Liver (tissue), 3 donors: ENCODE results near the gene P2RY4.

Experiments used
- ATF3 ChIP-seq: IDR thresholded peaks from 2 replicates; pipeline ENCODE4 v1.6.1; 2016; ENCODE audit warnings: antibody characterized with exemption
- CTCF ChIP-seq: fragments of 150-350 bp; IDR thresholded peaks from 2 replicates; pipeline ENCODE4 v1.5.1; 2017; ENCODE audit warnings: improper control_type of control experiment, low read depth, low read length; ENCODE audit not compliant: missing input control
- JUND ChIP-seq, 2 donors: IDR thresholded peaks; 2 replicates each; pipeline ENCODE4 v1.6.1; 2016; ENCODE audit warnings: antibody characterized with exemption in 2 of 2
- RAD21 ChIP-seq, 2 donors: IDR thresholded peaks; 2 replicates each; pipeline ENCODE4 v1.6.1; 2016; ENCODE audit warnings: antibody characterized with exemption in 2 of 2, mild to moderate bottlenecking in 2 of 2
- SP1 ChIP-seq: IDR thresholded peaks from 2 replicates; pipeline ENCODE4 v1.6.1; 2018; ENCODE audit warnings: antibody characterized with exemption, mild to moderate bottlenecking
- TF ChIP-seq, protein P1 (sequence below): IDR thresholded peaks from 2 replicates; pipeline ENCODE4 v1.6.1; 2016; ENCODE audit warnings: antibody characterized with exemption, mild to moderate bottlenecking
- donor health status: healthy.
- donor health status: healthy.

DNA sequence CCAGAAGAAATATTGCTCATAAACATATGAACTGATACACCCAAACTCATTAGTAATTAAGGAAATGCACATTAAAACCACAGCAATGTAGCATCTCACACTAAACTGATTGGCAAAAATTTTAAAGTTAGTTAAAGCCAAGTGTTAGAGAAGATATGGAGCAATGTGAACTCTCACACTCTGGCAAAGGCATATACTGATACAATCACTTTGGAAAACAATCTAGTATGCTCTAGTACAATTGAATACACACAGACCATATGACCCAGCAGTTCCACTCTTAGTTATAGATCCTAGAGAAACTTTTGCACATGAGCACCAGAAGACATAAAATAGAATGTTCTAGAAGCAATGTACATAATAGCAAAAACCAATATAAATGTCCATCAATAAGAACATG, 34.0 kb downstream of the P2RY4 start:
- TF ChIP-seq JUND (IDR thresholded peaks at IDR 0.05) (no peak), CTCF (no peak), RAD21 (IDR thresholded peaks at IDR 0.05) (no peak), SP1 (no peak), ATF3 (no peak)
- TF ChIP-seq, protein P1, sequence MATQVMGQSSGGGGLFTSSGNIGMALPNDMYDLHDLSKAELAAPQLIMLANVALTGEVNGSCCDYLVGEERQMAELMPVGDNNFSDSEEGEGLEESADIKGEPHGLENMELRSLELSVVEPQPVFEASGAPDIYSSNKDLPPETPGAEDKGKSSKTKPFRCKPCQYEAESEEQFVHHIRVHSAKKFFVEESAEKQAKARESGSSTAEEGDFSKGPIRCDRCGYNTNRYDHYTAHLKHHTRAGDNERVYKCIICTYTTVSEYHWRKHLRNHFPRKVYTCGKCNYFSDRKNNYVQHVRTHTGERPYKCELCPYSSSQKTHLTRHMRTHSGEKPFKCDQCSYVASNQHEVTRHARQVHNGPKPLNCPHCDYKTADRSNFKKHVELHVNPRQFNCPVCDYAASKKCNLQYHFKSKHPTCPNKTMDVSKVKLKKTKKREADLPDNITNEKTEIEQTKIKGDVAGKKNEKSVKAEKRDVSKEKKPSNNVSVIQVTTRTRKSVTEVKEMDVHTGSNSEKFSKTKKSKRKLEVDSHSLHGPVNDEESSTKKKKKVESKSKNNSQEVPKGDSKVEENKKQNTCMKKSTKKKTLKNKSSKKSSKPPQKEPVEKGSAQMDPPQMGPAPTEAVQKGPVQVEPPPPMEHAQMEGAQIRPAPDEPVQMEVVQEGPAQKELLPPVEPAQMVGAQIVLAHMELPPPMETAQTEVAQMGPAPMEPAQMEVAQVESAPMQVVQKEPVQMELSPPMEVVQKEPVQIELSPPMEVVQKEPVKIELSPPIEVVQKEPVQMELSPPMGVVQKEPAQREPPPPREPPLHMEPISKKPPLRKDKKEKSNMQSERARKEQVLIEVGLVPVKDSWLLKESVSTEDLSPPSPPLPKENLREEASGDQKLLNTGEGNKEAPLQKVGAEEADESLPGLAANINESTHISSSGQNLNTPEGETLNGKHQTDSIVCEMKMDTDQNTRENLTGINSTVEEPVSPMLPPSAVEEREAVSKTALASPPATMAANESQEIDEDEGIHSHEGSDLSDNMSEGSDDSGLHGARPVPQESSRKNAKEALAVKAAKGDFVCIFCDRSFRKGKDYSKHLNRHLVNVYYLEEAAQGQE: no peak
